A172 (cell line): ENCODE data around the gene HACD4. TPM values are rescaled to one million over a fixed set of nuclear protein-coding genes. Genes with fewer than 3 reads are reported as not detected.
"Not testable (repeated sequence)": the region's sequence is repeated elsewhere in the genome, so short reads cannot be mapped to it uniquely, and the experiment has no call there.

ENCODE experiments used
- DNase-seq: peaks from one replicate; pipeline ENCODE4 v3.0.0-alpha.2; 2015; ENCODE audit warnings: low spot score
- total RNA-seq: library from RNA; depleted of rRNA; stranded (reverse); fragments of >200 nt; shearing (Covaris generic); gene quantifications from 2 replicates; pipeline ENCODE4 v1.2.3, GENCODE V29; 2014; rRNA removed

HACD4 gene
- total RNA-seq, 1 experiment from 2014 or later, result not detected

DNA sequence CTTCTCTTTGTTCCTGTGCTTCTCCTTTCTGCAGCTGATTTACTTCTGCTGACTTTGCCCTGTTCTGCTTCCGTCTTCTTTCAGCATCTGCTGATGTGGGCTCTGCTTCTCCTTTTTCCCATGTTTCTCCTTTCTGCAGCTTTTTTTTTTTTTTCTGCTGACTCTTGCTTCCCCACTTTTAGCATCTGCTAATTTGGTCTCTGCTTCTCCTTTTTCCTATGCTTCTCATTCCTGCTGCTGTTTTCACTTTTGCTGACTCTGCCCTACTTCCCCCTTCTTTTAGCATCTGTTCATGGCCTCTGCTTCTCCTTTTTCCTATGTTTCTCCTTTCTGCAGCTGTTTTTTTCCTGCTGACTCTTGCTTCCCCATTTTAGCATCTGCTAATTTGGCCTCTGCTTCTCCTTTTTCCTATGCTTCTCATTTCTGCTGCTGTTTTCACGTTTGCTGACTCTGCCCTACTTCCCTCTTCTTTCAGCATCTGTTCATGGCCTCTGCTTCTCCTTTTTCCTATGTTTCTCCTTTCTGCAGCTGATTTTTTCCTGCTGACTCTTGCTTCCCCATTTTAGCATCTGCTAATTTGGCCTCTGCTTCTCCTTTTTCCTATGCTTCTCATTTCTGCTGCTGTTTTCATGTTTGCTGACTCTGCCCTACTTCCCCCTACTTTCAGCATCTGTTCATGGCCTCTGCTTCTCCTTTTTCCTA, 58.0 kb downstream of the HACD4 start:
- not testable (repeated sequence) for DNase-seq

DNA sequence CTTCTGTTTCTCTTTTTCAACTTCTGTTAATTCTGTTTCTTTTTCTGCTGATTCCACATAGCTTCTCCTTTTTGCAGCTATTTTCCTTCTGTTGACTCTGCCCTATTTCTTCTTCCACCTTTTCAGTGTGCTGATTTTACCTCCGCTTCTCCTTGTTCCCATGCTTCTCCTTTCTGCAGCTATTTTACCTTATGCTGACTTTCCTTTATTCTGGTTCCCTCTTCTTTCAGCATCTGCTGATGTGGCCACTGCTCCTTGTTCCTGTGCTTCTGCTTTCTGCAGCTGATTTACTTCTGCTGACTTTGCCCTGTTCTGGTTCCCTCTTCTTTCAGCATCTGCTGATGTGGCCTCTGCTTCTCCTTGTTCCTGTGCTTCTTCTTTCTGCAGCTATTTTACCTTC, 58.8 kb downstream of the HACD4 start:
- no peak for DNase-seq

DNA sequence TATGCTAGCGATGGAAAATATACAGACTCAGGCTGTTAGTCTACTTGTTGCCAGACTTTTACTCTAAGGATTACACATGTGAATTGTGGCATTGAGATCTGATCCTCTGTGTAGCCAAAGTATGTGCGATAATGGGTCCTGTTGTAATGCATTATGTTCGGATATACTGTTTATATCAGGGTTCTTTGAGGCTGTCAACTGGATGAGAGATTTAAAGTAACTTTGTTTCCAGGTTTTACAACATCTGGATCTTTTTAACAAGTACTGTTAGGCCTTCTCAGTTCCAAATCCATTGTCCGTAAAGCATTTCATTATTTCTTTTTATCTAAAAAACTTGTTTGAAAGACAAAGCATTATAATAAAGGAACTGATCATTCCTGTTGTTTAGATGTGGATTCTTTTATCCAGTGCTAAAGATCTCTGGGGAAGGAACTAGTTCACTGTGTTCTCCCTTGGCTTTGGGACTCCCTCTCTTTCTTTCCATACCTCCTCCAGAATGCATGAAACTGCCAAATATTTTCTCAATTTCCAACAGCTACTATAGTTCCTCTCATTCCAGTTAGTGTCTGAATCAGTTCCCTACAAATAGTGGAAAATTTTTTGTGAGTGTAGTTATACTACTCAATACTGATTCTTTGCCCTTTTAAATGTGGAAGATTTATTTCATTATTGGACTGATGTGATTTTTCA, 68.8 kb downstream of the HACD4 start:
- DNase-seq, result no peak

DNA sequence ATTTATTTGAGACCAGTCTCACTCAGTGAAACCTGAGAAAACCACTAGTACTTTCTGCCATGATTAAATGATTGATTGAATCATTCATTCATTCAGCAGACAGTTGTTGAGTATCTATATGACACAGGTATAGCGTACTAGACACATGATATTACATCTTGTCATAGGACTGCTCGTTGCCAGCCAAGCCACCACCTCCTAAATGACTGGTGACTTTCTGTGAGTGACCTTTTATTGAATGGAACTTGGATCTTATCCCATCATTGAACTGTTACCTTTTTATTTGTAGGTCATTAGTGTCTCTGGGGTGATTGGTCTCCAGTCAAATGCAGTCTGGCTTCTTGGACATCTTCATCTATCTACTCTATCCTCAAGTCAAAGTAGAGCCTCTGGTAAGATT, 80.7 kb downstream of the HACD4 start:
- no peak for DNase-seq

Other genes starting within 250 kb of the HACD4 start
- gene IFNB1, start 46.3 kb upstream of the HACD4 start, total RNA-seq, result not detected in 2 replicates
- not detected in 2 replicates for gene IFNW1, start 110.2 kb upstream of the HACD4 start, total RNA-seq
- gene IFNA21, start 135.0 kb upstream of the HACD4 start, total RNA-seq, result not detected in 2 replicates
- not detected in 2 replicates for gene IFNA4, start 155.9 kb upstream of the HACD4 start, total RNA-seq
- gene IFNA7, start 170.6 kb upstream of the HACD4 start, total RNA-seq, result not detected in 2 replicates
- not detected in 2 replicates for gene IFNA10, start 175.5 kb upstream of the HACD4 start, total RNA-seq
- gene IFNA16, start 185.7 kb upstream of the HACD4 start, total RNA-seq, result not detected in 2 replicates
- gene IFNA17, start 196.6 kb upstream of the HACD4 start, total RNA-seq, result not detected in 2 replicates
- not detected in 2 replicates for gene IFNA14, start 208.4 kb upstream of the HACD4 start, total RNA-seq